Caco-2 (cell line): ENCODE measurements around the gene FHIT. TPM values are rescaled to one million over a fixed set of nuclear protein-coding genes. Genes with fewer than 3 reads are reported as not detected.

Experiments
- BruUV-seq: library from RNA; stranded (reverse); fragments of 400-500 nt; replicated peaks from 2 replicates; lab custom pipeline; 2021; lab: Mats Ljungman, UMichigan
- CTCF ChIA-PET: fragments of 300-600 bp; sonication (Branson Sonifier 250); formaldehyde crosslinking; loops from one replicate; lab custom pipeline; 2022; ENCODE audit warnings: antibody characterized with exemption; lab: Charles Lee
- POLR2A ChIA-PET: fragments of 300-600 bp; sonication (Branson Sonifier 250); formaldehyde crosslinking; loops from one replicate; lab custom pipeline; 2022; ENCODE audit warnings: antibody characterized with exemption; lab: Charles Lee
- DNase-seq, 2 experiments: peaks; one replicate each; pipeline versions ENCODE4 v3.0.0 to v3.0.0-alpha.2; 2020 to 2022
- H3K27me3 ChIP-seq: replicated peaks from 2 replicates; pipeline ENCODE4 v1.6.0; 2011; ENCODE audit warnings: low read length; ENCODE audit not compliant: control insufficient read depth, insufficient read depth
- H3K36me3 ChIP-seq: 2 replicates; pipeline ENCODE4 v1.5.1; 2011; ENCODE audit warnings: low read length; ENCODE audit not compliant: control insufficient read depth, insufficient read depth
- H3K4me1 ChIP-seq: fragments of 250-450 bp; sonication (Bioruptor Pico); 2 replicates; pipeline ENCODE4 v1.5.1; 2020; ENCODE audit warnings: mild to moderate bottlenecking
- H3K4me3 ChIP-seq: 2 replicates; pipeline ENCODE4 v1.5.1; 2011; ENCODE audit warnings: low read depth, mild to moderate bottlenecking, control low read depth, low read length
- H3K9me3 ChIP-seq: fragments of 250-450 bp; sonication (Bioruptor Pico); 2 replicates; pipeline ENCODE4 v1.5.1; 2020; ENCODE audit warnings: mild to moderate bottlenecking, moderate library complexity
- H3K27ac Mint-ChIP-seq: one replicate; pipeline ENCODE4 v1.8.0; 2022; ENCODE audit warnings: mixed read lengths; ENCODE audit not compliant: unreplicated experiment
- H3K27me3 Mint-ChIP-seq: one replicate; pipeline ENCODE4 v1.8.0; 2022; ENCODE audit warnings: mixed read lengths; ENCODE audit not compliant: insufficient read depth, unreplicated experiment
- H3K36me3 Mint-ChIP-seq: one replicate; pipeline ENCODE4 v1.8.0; 2022; ENCODE audit warnings: mild to moderate bottlenecking, mixed read lengths; ENCODE audit not compliant: insufficient read depth, unreplicated experiment
- H3K4me1 Mint-ChIP-seq: one replicate; pipeline ENCODE4 v1.8.0; 2022; ENCODE audit warnings: low read depth, mixed read lengths; ENCODE audit not compliant: unreplicated experiment
- H3K4me3 Mint-ChIP-seq: one replicate; pipeline ENCODE4 v1.8.0; 2022; ENCODE audit warnings: mild to moderate bottlenecking, moderate library complexity, mixed read lengths; ENCODE audit not compliant: unreplicated experiment
- H3K9me3 Mint-ChIP-seq: one replicate; pipeline ENCODE4 v1.8.0; 2022; ENCODE audit warnings: mixed read lengths; ENCODE audit not compliant: unreplicated experiment
- intact Hi-C: fragments of 100-400 bp; cut with micrococcal nuclease; formaldehyde crosslinking; loops from one replicate; pipeline ENCODE4 v1.10.0; 2022; ENCODE audit not compliant: unreplicated experiment
- total RNA-seq: library from RNA; stranded (reverse); gene quantifications from 2 replicates; pipeline ENCODE4 v1.2.3, GENCODE V29; 2022
- TF ChIP-seq, protein P1 (sequence below), 2 experiments: fragments of 200-600 bp in 1 of 2; IDR thresholded peaks; 1 replicate in 1 of 2; 2 replicates in 1 of 2; pipeline versions ENCODE4 v1.5.1 to v1.8.0; 2011 to 2022; ENCODE audit warnings: antibody characterized with exemption in 1 of 2, control low read depth in 1 of 2, inconsistent platforms in 1 of 2, low read depth in 1 of 2, low read length in 1 of 2, mild to moderate bottlenecking in 1 of 2, moderate library complexity in 1 of 2; ENCODE audit not compliant: insufficient read depth in 1 of 2, severe bottlenecking in 1 of 2, unreplicated experiment in 1 of 2

FHIT gene
- total RNA-seq, 1 experiment from 2014 or later, result 8.3 TPM

DNA sequence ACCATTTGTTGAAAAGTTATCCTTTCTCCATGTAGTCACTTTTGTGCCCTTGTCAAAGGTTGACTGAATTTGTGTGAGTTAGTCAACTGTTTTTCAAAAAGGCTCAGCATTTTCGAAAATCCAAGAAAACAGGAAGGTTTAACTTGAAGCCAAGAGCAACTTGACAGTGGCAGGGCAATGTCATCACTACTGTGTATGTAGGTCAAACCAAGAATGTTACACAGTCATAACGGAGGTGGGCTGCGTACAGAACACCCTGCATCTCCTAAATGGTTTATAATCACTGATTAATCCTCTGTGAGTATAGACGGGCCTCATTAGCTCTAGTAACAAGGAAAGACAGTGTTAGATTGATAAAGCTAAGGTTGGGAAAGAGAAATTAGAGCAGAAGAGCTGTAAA lies 1064.9 kb downstream of the FHIT start:
- H3K36me3 Mint-ChIP-seq, result no peaks in the 10 kb centered on the region
- no peaks in the 10 kb centered on the region for H3K36me3 ChIP-seq
- no peaks in the 10 kb centered on the region for H3K4me1 Mint-ChIP-seq
- H3K4me3 ChIP-seq, result no peak overlapping the region
- H3K4me3 Mint-ChIP-seq, result no peak overlapping the region
- no peaks in the 10 kb centered on the region for H3K9me3 ChIP-seq
- ChIA-PET CTCF (no interaction called here), POLR2A (no interaction called here)
- intact Hi-C loops, result loop anchor here (10.0 kb wide), 1 partner anchor 388 kb away; no protein-coding TSS in a partner anchor
- no peaks in the 10 kb centered on the region for H3K9me3 Mint-ChIP-seq
- no peak overlapping the region for H3K27ac Mint-ChIP-seq
- H3K27me3 ChIP-seq, result no peaks in the 10 kb centered on the region
- DNase-seq, result no peak
- no peaks in the 10 kb centered on the region for H3K27me3 Mint-ChIP-seq
- no peaks in the 10 kb centered on the region for H3K4me1 ChIP-seq
- no TSS peak for BruUV-seq
- TF ChIP-seq, protein P1, sequence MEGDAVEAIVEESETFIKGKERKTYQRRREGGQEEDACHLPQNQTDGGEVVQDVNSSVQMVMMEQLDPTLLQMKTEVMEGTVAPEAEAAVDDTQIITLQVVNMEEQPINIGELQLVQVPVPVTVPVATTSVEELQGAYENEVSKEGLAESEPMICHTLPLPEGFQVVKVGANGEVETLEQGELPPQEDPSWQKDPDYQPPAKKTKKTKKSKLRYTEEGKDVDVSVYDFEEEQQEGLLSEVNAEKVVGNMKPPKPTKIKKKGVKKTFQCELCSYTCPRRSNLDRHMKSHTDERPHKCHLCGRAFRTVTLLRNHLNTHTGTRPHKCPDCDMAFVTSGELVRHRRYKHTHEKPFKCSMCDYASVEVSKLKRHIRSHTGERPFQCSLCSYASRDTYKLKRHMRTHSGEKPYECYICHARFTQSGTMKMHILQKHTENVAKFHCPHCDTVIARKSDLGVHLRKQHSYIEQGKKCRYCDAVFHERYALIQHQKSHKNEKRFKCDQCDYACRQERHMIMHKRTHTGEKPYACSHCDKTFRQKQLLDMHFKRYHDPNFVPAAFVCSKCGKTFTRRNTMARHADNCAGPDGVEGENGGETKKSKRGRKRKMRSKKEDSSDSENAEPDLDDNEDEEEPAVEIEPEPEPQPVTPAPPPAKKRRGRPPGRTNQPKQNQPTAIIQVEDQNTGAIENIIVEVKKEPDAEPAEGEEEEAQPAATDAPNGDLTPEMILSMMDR (IDR thresholded peaks at IDR 0.05; ENCODE audit: insufficient read depth in 1 of 2, low read depth in 1 of 2, low read length in 1 of 2, severe bottlenecking in 1 of 2, unreplicated experiment in 1 of 2), result no peak

DNA sequence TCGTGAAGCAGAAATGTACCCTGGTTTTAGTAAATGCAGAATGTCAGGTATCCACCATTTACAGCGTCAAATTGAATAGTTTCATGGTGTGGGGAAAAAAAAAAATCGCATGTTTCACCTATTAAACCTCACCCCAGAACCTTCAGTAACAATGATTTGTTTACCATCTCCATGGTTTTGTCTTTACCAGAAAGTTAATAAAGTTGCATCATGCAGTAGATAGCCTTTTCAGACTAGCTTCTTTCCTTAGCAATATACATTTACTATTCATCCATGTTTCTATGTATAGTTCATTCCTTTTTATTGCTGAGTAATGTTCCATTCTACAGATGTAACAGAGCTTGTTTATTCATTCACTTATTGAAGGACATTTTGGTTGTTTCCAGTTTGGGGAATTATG lies 1066.1 kb downstream of the FHIT start:
- TF ChIP-seq, protein P1 (IDR thresholded peaks at IDR 0.05; ENCODE audit: insufficient read depth in 1 of 2, low read depth in 1 of 2, low read length in 1 of 2, severe bottlenecking in 1 of 2, unreplicated experiment in 1 of 2), result no peak
- Histone ChIP-seq H3K9me3 (no peaks in the 10 kb centered on the region), H3K4me1 (no peaks in the 10 kb centered on the region), H3K36me3 (no peaks in the 10 kb centered on the region), H3K4me3 (no peak overlapping the region), H3K27me3 (no peaks in the 10 kb centered on the region)
- no peaks in the 10 kb centered on the region for H3K36me3 Mint-ChIP-seq
- BruUV-seq, result no TSS peak
- no peaks in the 10 kb centered on the region for H3K4me1 Mint-ChIP-seq
- H3K4me3 Mint-ChIP-seq, result no peak overlapping the region
- H3K27me3 Mint-ChIP-seq, result no peaks in the 10 kb centered on the region
- H3K27ac Mint-ChIP-seq, result no peak overlapping the region
- no peak for DNase-seq
- ChIA-PET CTCF (no interaction called here), POLR2A (no interaction called here)
- intact Hi-C loops, result loop anchor here (10.0 kb wide), 1 partner anchor 390 kb away; no protein-coding TSS in a partner anchor
- no peaks in the 10 kb centered on the region for H3K9me3 Mint-ChIP-seq

DNA sequence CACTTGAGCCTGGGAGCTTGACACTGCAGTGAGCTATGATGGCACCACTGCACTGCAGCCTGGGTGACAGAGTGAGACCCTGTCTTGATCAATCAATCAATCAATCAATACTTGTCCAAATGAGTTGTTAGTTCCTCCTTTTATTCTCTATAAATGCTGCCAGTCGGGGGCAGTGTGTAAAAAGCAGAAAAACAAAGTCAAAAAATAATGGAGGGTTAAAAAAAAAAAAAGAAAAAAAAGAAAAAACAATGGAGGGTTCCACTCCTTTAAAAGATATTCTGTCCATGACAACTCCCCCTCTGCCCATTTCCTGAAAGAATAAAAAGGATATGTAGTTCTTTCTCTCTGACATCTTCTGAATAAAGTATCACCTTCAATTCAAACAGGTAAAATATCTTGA lies 1068.6 kb downstream of the FHIT start:
- H3K4me3 Mint-ChIP-seq, result no peak overlapping the region
- Histone ChIP-seq H3K27me3 (no peaks in the 10 kb centered on the region), H3K4me1 (peaks cover 8% of the 10 kb centered on the region; the same call in 1 of the 2 replicates), H3K4me3 (no peak overlapping the region), H3K36me3 (no peaks in the 10 kb centered on the region), H3K9me3 (no peaks in the 10 kb centered on the region)
- CTCF ChIA-PET, result interaction anchor here (0.7 kb wide), 1 partner anchor 1712 kb away, joined by 4 read pairs; no protein-coding TSS in a partner anchor
- H3K27ac Mint-ChIP-seq, result no peak overlapping the region
- H3K27me3 Mint-ChIP-seq, result no peaks in the 10 kb centered on the region
- no peaks in the 10 kb centered on the region for H3K4me1 Mint-ChIP-seq
- TF ChIP-seq, protein P1 (IDR thresholded peaks at IDR 0.05; ENCODE audit: insufficient read depth in 1 of 2, low read depth in 1 of 2, low read length in 1 of 2, severe bottlenecking in 1 of 2, unreplicated experiment in 1 of 2), result peak in 1 of 2 experiments; percentile 8
- no peaks in the 10 kb centered on the region for H3K36me3 Mint-ChIP-seq
- POLR2A ChIA-PET, result no interaction called here
- no TSS peak for BruUV-seq
- no peak for DNase-seq
- no peaks in the 10 kb centered on the region for H3K9me3 Mint-ChIP-seq
- intact Hi-C loops, result loop anchor here (10.0 kb wide), 1 partner anchor 392 kb away; no protein-coding TSS in a partner anchor
